Vagina (tissue), 2 donors: ENCODE measurements around the gene B3GALT4.

ENCODE experiments used
- POLR2A ChIP-seq, 2 donors: fragments of 450-650 bp; IDR thresholded peaks; one replicate each; pipeline ENCODE4 v1.6.1; 2017; ENCODE audit warnings: antibody characterized with exemption in 2 of 2, mild to moderate bottlenecking in 2 of 2, moderate library complexity in 2 of 2
- POLR2AphosphoS5 ChIP-seq, 2 donors: sonication (generic); formaldehyde crosslinking; IDR thresholded peaks; one replicate each; pipeline ENCODE4 v1.9.0; 2017; ENCODE audit warnings: antibody characterized with exemption in 2 of 2, mild to moderate bottlenecking in 2 of 2, low read depth in 1 of 2; ENCODE audit not compliant: insufficient read depth in 1 of 2
- TF ChIP-seq, protein P1 (sequence below), 3 experiments: fragments of 450-650 bp in 2 of 3; fragments of 200-600 bp in 1 of 3; sonication (generic) in 1 of 3; IDR thresholded peaks; one replicate each; pipeline ENCODE4 v1.5.1; 2017 to 2019; ENCODE audit warnings: antibody characterized with exemption in 3 of 3, mild to moderate bottlenecking in 2 of 3, moderate library complexity in 2 of 3

DNA sequence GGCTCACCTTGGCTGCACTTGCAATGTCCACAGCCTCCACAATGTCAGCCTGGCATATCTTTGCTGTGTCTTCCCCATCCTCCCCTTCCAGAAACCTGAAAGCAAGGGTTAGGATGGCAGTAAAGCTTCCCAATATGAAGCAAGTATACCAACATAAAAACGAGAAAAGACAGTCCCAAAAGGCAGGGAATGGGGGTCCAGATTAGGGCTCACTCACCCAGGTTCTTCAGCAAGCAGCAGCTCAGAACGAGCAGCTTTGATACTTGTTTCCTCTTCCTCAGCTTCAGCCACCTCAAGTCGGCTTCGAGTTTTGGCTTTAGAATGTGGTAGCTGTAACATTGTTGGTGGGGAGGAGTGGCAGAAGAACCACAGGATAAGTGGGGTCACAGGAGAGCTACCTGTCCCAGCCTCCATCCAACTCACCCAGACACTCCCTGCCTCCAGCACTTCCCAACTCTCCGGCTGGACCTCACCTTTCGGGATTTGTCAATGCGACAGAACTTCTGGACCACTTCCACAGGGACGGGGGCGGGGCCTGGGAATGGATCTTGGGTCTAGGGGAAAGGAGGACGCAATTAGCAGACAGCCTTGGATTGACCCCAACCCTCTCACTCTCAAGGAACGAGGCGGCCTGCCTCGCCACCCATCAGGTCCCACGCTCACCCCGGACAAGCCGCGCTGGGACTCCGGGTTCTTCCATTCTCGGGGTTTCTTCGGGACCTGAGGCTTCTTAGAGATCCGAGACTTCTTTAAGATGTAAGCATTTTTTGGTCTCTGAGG, 11.4 kb downstream of the B3GALT4 start:
- TF ChIP-seq, protein P1, sequence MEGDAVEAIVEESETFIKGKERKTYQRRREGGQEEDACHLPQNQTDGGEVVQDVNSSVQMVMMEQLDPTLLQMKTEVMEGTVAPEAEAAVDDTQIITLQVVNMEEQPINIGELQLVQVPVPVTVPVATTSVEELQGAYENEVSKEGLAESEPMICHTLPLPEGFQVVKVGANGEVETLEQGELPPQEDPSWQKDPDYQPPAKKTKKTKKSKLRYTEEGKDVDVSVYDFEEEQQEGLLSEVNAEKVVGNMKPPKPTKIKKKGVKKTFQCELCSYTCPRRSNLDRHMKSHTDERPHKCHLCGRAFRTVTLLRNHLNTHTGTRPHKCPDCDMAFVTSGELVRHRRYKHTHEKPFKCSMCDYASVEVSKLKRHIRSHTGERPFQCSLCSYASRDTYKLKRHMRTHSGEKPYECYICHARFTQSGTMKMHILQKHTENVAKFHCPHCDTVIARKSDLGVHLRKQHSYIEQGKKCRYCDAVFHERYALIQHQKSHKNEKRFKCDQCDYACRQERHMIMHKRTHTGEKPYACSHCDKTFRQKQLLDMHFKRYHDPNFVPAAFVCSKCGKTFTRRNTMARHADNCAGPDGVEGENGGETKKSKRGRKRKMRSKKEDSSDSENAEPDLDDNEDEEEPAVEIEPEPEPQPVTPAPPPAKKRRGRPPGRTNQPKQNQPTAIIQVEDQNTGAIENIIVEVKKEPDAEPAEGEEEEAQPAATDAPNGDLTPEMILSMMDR (IDR thresholded peaks at IDR 0.05), result no peak
- no peak for TF ChIP-seq POLR2A (IDR thresholded peaks at IDR 0.05)
- TF ChIP-seq POLR2AphosphoS5 (IDR thresholded peaks at IDR 0.05; ENCODE audit: insufficient read depth in 1 of 2, low read depth in 1 of 2), result no peak
